Activated T-helper 9 cell treated with anti-CD3 and anti-CD28 coated beads, Interleukin-2, amount 50 U/mL, for 16 hours (primary cell): ENCODE data around the gene NAA16.
"Not testable (repeated sequence)": the region's sequence is repeated elsewhere in the genome, so short reads cannot be mapped to it uniquely, and the experiment has no call there.

Experiments used
- DNase-seq: peaks from one replicate; pipeline ENCODE4 v3.0.0-alpha.2; 2020; ENCODE audit warnings: low read depth

Gene NAA16

DNA sequence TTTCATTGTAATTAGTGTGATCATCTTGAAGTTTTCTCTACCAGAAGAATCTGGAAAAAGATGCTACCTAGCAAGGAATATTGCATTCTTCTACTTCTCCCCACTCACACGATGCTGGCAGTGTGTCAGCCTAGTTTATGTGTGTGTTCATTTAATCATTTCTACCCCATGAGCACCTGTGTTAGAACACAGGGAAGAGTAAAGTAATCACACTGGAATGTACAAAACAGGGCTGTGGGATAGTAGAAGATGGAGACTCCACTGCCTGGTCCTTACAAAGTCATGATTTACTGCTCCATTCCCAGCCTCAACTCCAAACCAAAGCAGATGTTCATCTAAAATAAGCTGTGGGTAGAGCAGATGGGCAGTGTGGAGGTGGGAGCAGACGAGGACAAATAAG is 98.5 kb downstream of the NAA16 start:
- no peak for DNase-seq

DNA sequence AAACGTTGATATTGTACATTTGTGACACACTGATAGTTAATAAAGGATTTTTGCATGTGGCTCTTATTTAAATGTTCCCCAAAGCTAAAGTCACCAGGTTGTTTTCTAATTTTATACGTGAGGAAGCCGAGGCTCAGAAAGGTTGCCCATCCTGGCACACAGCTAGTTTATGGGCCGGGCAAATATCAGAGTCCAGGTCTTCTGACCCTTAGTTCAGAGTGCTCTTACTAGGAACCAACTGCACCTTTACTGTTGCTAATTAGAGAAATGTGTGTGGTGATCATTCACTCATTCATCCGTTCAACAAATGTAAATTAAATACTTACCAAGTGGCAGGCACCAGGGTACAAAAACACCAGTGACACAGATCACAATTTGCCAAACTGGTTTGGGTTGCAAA is 100.0 kb downstream of the NAA16 start:
- DNase-seq = no peak

DNA sequence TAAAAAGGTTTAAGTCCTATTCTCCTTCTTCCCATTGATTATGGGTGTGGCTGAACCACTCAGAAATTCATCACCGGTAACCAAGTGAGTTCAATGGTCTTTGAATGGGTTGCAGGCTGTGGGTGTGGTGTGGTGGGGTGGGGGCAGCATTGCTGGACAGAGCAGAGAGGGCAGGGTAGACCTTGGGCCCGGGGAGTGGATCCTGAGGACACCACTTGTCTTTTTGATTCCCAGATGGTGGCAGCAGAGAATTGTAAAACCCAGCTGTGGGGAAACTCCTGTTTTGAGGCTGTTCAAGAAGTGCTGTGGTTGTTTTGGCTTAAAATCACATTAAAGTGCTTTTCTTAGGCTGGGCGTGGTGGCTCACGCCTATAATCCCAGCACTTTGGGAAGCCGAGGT is 100.5 kb downstream of the NAA16 start:
- DNase-seq = no peak

DNA sequence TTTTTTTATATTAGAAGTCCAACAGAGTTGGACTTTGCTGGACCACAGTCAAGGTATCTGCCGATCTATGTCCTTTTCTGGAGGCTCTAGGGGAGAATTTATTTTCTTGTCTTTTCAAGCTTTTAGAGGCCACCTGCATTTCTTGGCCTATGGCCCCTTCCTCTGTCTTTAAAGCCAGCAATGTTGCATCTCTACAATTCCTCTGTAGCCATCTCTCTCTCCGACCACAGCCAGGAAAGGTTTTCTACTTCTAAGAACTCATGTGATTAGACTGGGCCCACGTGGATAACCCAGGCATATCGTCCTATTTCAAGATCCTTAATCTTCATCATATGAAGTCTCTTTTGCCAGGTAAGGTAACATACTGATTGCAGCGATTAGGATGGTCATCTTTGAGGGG is 102.8 kb downstream of the NAA16 start:
- DNase-seq = no peak

DNA sequence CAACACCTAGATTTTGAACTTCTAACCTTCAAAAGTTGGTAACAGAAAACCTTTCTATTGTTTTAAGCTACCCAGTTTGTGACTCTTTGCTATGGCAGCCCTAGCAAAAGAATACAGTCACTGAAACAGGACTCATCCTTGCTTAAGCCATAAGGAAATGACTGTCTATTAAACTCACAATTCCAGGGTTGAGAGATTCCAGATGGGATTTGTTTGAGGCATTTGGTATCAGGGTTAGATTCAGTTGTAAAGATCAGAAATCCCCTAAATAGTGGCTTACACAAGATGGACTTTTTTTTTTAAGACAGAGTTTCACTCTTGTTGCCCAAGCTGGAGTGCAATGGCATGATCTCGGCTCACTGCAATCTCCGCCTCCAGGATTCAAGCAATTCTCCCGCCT is 105.2 kb downstream of the NAA16 start:
- no peak for DNase-seq

DNA sequence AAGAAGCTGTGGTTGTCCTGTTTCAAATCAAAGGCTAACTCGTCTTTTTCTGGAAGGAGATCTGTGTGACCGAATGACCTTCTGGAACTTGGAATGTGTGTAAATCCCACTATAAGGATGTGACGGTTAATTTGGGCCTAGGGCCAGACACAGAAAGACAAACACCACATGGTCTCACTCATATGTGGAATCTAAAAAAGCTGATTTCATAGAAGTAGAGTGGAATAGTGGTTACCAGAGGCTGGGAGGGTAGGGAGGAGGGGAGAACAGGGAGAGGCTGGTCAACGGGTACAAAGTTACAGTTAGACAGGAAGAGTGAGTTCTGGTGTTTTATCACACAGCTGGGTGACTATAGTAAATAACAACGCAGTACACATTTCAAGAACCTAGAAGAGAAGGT is 107.0 kb downstream of the NAA16 start:
- DNase-seq = no peak

DNA sequence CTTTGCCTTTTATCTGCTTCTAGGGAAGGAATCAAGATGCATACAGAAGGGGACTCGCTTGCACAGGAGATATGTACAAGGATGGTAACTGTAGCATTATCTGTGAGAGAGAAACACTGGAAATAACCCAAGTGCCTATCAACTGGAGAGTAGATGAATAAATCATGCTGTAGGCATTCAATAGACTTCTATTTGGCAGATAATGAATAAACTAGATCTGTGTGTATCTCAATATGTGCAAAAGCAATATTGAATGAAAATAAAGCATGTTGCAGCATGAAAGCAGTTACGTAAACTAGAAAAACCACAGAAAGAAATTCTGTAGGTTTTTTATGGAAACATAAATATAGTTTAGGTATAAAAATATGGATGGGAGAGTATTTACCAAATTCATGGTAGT is 107.7 kb downstream of the NAA16 start:
- DNase-seq = no peak

DNA sequence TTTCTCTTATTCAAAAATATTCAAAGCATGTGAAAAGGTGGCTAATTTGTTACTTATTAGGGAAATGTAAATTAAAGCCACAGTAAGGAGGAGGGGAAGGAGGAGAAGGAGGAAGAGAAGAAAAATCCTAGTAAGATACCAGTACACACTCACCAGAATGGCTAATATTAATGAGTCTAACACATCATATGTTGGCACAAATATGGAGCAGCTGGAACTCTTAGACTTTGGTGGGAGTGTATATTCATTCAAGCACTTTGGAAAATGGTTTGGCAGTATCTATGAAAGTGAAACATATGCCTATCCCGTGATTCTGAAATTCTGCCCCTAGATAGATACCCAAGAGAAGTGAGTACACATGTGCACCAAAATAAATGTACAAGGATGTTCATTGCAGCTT is 108.1 kb downstream of the NAA16 start:
- DNase-seq = no peak

DNA sequence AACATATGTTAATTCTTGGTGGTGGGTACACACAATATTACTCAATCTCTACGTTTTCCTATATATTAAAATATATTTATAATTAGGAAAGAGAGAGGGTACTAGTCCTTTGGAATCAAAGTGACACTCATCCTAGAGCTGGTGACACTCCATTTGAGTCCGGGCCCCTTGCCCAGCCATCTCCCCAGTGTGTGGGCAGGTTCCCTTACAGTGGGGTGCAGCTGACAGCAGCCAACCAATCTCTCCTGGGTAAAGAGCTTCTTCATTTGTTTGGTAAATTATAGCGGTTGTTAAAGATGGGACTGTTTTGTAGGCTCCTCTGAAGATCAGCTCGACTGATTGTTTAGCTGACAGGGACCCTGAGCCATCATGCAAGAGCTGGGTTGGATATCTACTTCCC is 109.1 kb downstream of the NAA16 start:
- no peak for DNase-seq

DNA sequence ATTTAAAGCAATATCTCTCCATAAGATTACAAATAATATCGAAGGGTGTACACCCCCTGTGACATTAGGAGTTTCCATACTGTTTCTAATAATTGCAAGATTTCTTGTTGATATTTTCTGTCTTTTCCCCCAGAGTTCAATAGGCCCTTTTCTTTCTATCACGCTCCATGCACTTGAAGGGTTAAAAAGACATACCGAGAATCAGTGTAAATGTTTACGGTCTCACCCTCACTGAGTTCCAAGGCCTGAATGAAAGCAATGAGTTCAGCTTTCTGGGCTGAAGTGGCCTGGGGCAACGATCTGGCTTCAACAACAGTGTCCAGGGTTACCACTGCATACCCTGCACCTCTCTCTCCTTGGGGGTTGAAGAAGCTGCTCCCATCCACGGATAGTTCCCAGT is 110.3 kb downstream of the NAA16 start:
- DNase-seq = not testable (repeated sequence)

DNA sequence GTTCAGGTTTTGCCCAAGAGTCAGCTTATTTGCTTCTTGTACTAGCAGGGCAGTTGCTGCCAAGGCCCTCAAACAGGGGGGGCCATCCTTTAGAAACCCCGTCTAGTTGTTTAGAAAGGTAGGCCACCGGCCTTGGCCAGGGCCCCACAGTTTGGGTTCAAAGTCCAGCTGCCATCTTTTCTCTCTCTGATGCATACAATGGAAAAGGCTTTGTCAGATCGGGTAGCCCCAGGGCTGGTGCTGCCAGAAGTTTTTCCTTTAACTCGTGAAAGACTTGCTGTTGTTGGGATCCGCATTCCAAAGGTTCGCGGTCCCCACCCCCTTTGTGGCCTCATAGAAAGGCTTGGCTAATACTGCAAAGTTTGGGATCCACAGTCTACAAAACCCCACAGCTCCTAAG is 110.9 kb downstream of the NAA16 start:
- DNase-seq = not testable (repeated sequence)

DNA sequence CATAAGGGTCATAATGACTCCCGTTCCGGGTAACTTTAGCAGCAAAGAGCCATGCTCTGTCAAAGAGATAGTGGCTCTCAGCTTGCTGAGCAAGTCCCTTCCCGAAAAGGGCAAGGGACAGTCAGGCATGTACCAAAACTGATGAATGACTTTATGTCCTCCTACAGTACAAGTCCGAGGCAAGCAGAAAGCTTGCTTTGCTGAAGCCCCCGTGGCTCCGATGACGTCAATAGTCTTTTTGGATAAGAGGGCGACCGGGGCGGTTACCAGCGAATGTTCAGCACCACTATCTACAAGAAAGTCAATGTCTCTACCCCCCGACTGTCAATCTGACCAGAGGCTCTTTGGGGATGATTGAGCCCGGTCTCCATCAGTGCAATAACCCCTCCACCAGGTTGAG is 112.2 kb downstream of the NAA16 start:
- not testable (repeated sequence) for DNase-seq

DNA sequence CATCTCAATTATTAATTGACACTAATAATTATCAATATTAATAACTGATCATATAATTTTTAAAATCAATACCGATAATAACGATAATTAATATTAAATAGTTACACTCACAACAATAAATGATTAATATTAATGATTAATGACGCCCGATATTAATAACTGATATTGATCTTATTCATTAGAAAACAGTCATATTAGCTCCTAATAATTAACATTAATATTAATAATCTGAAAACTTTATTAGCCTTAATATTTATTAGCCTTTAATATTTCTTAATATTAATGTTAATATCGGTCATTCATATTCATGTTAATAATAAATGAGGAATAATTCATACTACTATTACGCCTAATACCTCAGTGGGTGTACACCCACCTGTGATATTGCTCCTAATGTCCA is 113.6 kb downstream of the NAA16 start:
- DNase-seq = not testable (repeated sequence)

DNA sequence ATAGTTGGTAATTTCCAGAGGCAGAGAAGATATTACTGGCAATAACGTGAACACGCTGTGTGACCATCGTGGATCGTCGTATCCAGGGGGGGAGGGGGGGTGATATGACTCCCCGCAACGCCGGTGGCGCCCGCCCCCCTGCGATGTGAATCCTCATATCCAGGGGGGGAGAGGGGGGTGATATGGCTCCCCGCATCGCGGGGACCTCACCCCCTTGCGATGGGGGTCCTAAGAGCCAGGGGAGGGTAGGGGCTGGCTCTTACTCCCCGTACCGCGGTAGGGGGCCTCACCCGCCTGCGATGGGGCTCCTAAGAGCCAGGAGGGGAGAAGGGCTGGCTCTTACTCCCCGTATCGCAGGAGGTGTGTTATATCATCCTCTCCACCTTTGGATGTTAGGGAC is 115.0 kb downstream of the NAA16 start:
- DNase-seq = no peak
